ENCODE results near the gene QSER1.

The QSER1 gene

GRCh38 chr11:33021501-33021900 is 128.9 kb downstream of the QSER1 start:
- Histone ChIP-seq H3K27ac (ENCODE audit: poor library complexity, severe bottlenecking) (no peak overlapping the region), H3K4me1 (ENCODE audit: insufficient read depth, poor library complexity, severe bottlenecking) (peaks cover 4% of the 10 kb centered on the region), H3K36me3 (ENCODE audit: low read depth) (no peaks in the 10 kb centered on the region; the same call in 1 of the 2 replicates), H3K9me3 (ENCODE audit: severe bottlenecking) (no peaks in the 10 kb centered on the region), H3K27me3 (ENCODE audit: insufficient read depth, poor library complexity, severe bottlenecking) (no peaks in the 10 kb centered on the region), H3K4me3 (ENCODE audit: severe bottlenecking) (no peak overlapping the region)
- no peak for TF ChIP-seq CTCF (IDR thresholded peaks at IDR 0.05; ENCODE audit: poor library complexity, severe bottlenecking)
- no peak for DNase-seq (ENCODE audit: low spot score)
- ATAC-seq (ENCODE audit: low read depth) = no peak

GRCh38 chr11:33021937-33022336 is 129.3 kb downstream of the QSER1 start:
- no peaks in the 10 kb centered on the region; the same call in none of the 2 replicates for H3K36me3 ChIP-seq (ENCODE audit: low read depth)
- ATAC-seq (ENCODE audit: low read depth) (no peak), DNase-seq (ENCODE audit: low spot score) (no peak)
- H3K27ac ChIP-seq (ENCODE audit: poor library complexity, severe bottlenecking) = no peak overlapping the region
- H3K4me1 ChIP-seq (ENCODE audit: insufficient read depth, poor library complexity, severe bottlenecking) = peaks cover 4% of the 10 kb centered on the region
- no peak for TF ChIP-seq CTCF (IDR thresholded peaks at IDR 0.05; ENCODE audit: poor library complexity, severe bottlenecking)
- H3K9me3 ChIP-seq (ENCODE audit: severe bottlenecking) = no peaks in the 10 kb centered on the region
- H3K27me3 ChIP-seq (ENCODE audit: insufficient read depth, poor library complexity, severe bottlenecking) = no peaks in the 10 kb centered on the region
- H3K4me3 ChIP-seq (ENCODE audit: severe bottlenecking) = no peak overlapping the region

GRCh38 chr11:33025339-33025722 is 132.7 kb downstream of the QSER1 start:
- no peaks in the 10 kb centered on the region for H3K27me3 ChIP-seq (ENCODE audit: insufficient read depth, poor library complexity, severe bottlenecking)
- no peak for DNase-seq (ENCODE audit: low spot score)
- H3K27ac ChIP-seq (ENCODE audit: poor library complexity, severe bottlenecking) = no peak overlapping the region
- peaks cover 3% of the 10 kb centered on the region for H3K4me1 ChIP-seq (ENCODE audit: insufficient read depth, poor library complexity, severe bottlenecking)
- no peak overlapping the region for H3K4me3 ChIP-seq (ENCODE audit: severe bottlenecking)
- H3K9me3 ChIP-seq (ENCODE audit: severe bottlenecking) = no peaks in the 10 kb centered on the region
- H3K36me3 ChIP-seq (ENCODE audit: low read depth) = peaks cover 23% of the 10 kb centered on the region
- no peak for ATAC-seq (ENCODE audit: low read depth)
- TF ChIP-seq CTCF (IDR thresholded peaks at IDR 0.05; ENCODE audit: poor library complexity, severe bottlenecking) = no peak

- Histone ChIP-seq H3K27me3 (ENCODE audit: insufficient read depth, poor library complexity, severe bottlenecking) (no peaks in the 10 kb centered on the region), H3K4me1 (ENCODE audit: insufficient read depth, poor library complexity, severe bottlenecking) (peaks cover 3% of the 10 kb centered on the region), H3K4me3 (ENCODE audit: severe bottlenecking) (no peak overlapping the region), H3K9me3 (ENCODE audit: severe bottlenecking) (no peaks in the 10 kb centered on the region), H3K36me3 (ENCODE audit: low read depth) (peaks cover 36% of the 10 kb centered on the region), H3K27ac (ENCODE audit: poor library complexity, severe bottlenecking) (no peak overlapping the region)
- no peak for TF ChIP-seq CTCF (IDR thresholded peaks at IDR 0.05; ENCODE audit: poor library complexity, severe bottlenecking)
- DNase-seq (ENCODE audit: low spot score) (no peak), ATAC-seq (ENCODE audit: low read depth) (no peak)
Measured at GRCh38 chr11:33027233-33027632, 134.6 kb downstream of the QSER1 start.

- peaks cover 3% of the 10 kb centered on the region for H3K4me1 ChIP-seq (ENCODE audit: insufficient read depth, poor library complexity, severe bottlenecking)
- H3K27me3 ChIP-seq (ENCODE audit: insufficient read depth, poor library complexity, severe bottlenecking) = no peaks in the 10 kb centered on the region
- H3K36me3 ChIP-seq (ENCODE audit: low read depth) = peaks cover 44% of the 10 kb centered on the region
- no peak overlapping the region for H3K27ac ChIP-seq (ENCODE audit: poor library complexity, severe bottlenecking)
- TF ChIP-seq CTCF (IDR thresholded peaks at IDR 0.05; ENCODE audit: poor library complexity, severe bottlenecking) = no peak
- ATAC-seq (ENCODE audit: low read depth) = no peak
- DNase-seq (ENCODE audit: low spot score) = no peak
- no peaks in the 10 kb centered on the region for H3K9me3 ChIP-seq (ENCODE audit: severe bottlenecking)
- no peak overlapping the region for H3K4me3 ChIP-seq (ENCODE audit: severe bottlenecking)
Measured at GRCh38 chr11:33027846-33028536, 135.4 kb downstream of the QSER1 start.

Measured in RWPE2 (cell line).